Spleen (tissue), 7 donors: ENCODE results near the gene OR7A17.

ENCODE experiments used
- CTCF ChIP-seq, 11 experiments: fragments of 200-600 bp in 7 of 11; fragments of 450-650 bp in 4 of 11; sonication (generic) in 4 of 11; IDR thresholded peaks in 8 of 11; conservative IDR thresholded peaks in 3 of 11; 1 replicate in 7 of 11; 2 replicates in 4 of 11; pipeline versions ENCODE4 v1.4.0 to v1.8.0; 2016 to 2021; ENCODE audit warnings: antibody characterized with exemption in 11 of 11, inconsistent platforms in 4 of 11, mild to moderate bottlenecking in 1 of 11
- POLR2AphosphoS5 ChIP-seq, 3 donors: sonication (generic); formaldehyde crosslinking; IDR thresholded peaks; one replicate each; pipeline ENCODE4 v1.5.1; 2017; ENCODE audit warnings: antibody characterized with exemption in 3 of 3
- donor health status: DM: no; HTN: no; CAD: no; lungs with moderate emphysema.
- donor health status: DM: no; HTN: no; CAD: no.
- donor health status: DM: no; HTN: no; CAD: no.

- no peak for TF ChIP-seq CTCF (IDR thresholded peaks at IDR 0.05 in 8 of 11, conservative IDR thresholded peaks at IDR 0.05 in 3 of 11)
- TF ChIP-seq POLR2AphosphoS5 (IDR thresholded peaks at IDR 0.05): no peak
Measured at GRCh38 chr19:14843169-14843568, 42.8 kb downstream of the OR7A17 start.
